Adipocyte (in vitro differentiated cells): ENCODE data around the gene TBC1D4.

Experiments
- DNase-seq: peaks from one replicate; pipeline ENCODE4 v3.0.0-alpha.2; 2015; ENCODE audit warnings: low read depth
- H3K27me3 ChIP-seq: replicated peaks from 2 replicates; pipeline ENCODE4 v1.7.0; 2013; ENCODE audit warnings: mild to moderate bottlenecking, low read length, moderate library complexity; ENCODE audit not compliant: control insufficient read depth, insufficient read depth
- H3K36me3 ChIP-seq: 2 replicates; pipeline ENCODE4 v1.7.0; 2013; ENCODE audit warnings: low read length, mild to moderate bottlenecking, moderate library complexity; ENCODE audit not compliant: control insufficient read depth, insufficient read depth, severe bottlenecking
- H3K4me1 ChIP-seq: 2 replicates; pipeline ENCODE4 v1.7.0; 2013; ENCODE audit warnings: mild to moderate bottlenecking, low read length, moderate library complexity; ENCODE audit not compliant: control insufficient read depth, insufficient read depth
- H3K4me3 ChIP-seq: 2 replicates; pipeline ENCODE4 v1.7.0; 2013; ENCODE audit warnings: mild to moderate bottlenecking, low read length, moderate library complexity
- H3K9ac ChIP-seq: 2 replicates; pipeline ENCODE4 v1.7.0; 2013; ENCODE audit warnings: mild to moderate bottlenecking, low read length, moderate library complexity
- H3K9me3 ChIP-seq: 2 replicates; pipeline ENCODE4 v1.7.0; 2013; ENCODE audit warnings: mild to moderate bottlenecking, low read length, moderate library complexity; ENCODE audit not compliant: control insufficient read depth

The TBC1D4 gene

GRCh38 chr13:75482070-75482819, at the start of gene TBC1D4:
Gene TBC1D4, minus strand, starts transcription at chr13:75482169. Its CDS starts 402 bp downstream, at chr13:75481767.
- Histone ChIP-seq H3K9ac (peak within 1 kb of the TSS; percentile 85), H3K9me3 (no peaks in the 10 kb centered on the region), H3K27me3 (no peaks in the 10 kb centered on the region), H3K4me3 (peak within 1 kb of the TSS; percentile 83), H3K36me3 (no peaks in the 10 kb centered on the region), H3K4me1 (peaks cover 22% of the 10 kb centered on the region)
- peak; percentile 94 for DNase-seq

GRCh38 chr13:75530549-75530961, 48.6 kb upstream of the TBC1D4 start:
- DNase-seq: no peak
- H3K4me1 ChIP-seq: peaks cover 9% of the 10 kb centered on the region
- no peak overlapping the region for H3K9ac ChIP-seq
- H3K4me3 ChIP-seq: no peak overlapping the region
- H3K27me3 ChIP-seq: no peaks in the 10 kb centered on the region
- H3K36me3 ChIP-seq: peaks cover 27% of the 10 kb centered on the region
- no peaks in the 10 kb centered on the region for H3K9me3 ChIP-seq

GRCh38 chr13:75521956-75522355, 40.0 kb upstream of the TBC1D4 start:
- Histone ChIP-seq H3K4me3 (no peak overlapping the region), H3K4me1 (peaks cover 9% of the 10 kb centered on the region), H3K9ac (no peak overlapping the region), H3K9me3 (no peaks in the 10 kb centered on the region), H3K36me3 (peaks cover 5% of the 10 kb centered on the region), H3K27me3 (no peaks in the 10 kb centered on the region)
- no peak for DNase-seq

- H3K4me1 ChIP-seq: no peaks in the 10 kb centered on the region
- DNase-seq: no peak
- H3K9ac ChIP-seq: no peak overlapping the region
- H3K36me3 ChIP-seq: no peaks in the 10 kb centered on the region
- no peaks in the 10 kb centered on the region for H3K9me3 ChIP-seq
- H3K27me3 ChIP-seq: no peaks in the 10 kb centered on the region
- no peak overlapping the region for H3K4me3 ChIP-seq
Observed at GRCh38 chr13:75518439-75519088, 36.6 kb upstream of the TBC1D4 start.

GRCh38 chr13:75514080-75514995, 32.4 kb upstream of the TBC1D4 start:
- DNase-seq: no peak
- H3K9me3 ChIP-seq: no peaks in the 10 kb centered on the region
- no peak overlapping the region for H3K9ac ChIP-seq
- H3K4me1 ChIP-seq: no peaks in the 10 kb centered on the region
- H3K27me3 ChIP-seq: no peaks in the 10 kb centered on the region
- no peaks in the 10 kb centered on the region for H3K36me3 ChIP-seq
- no peak overlapping the region for H3K4me3 ChIP-seq

- Histone ChIP-seq H3K9me3 (no peaks in the 10 kb centered on the region), H3K27me3 (no peaks in the 10 kb centered on the region), H3K4me1 (no peaks in the 10 kb centered on the region), H3K9ac (no peak overlapping the region), H3K36me3 (no peaks in the 10 kb centered on the region), H3K4me3 (no peak overlapping the region)
- DNase-seq: no peak
Observed at GRCh38 chr13:75513271-75513670, 31.3 kb upstream of the TBC1D4 start.

- H3K36me3 ChIP-seq: no peaks in the 10 kb centered on the region
Observed at GRCh38 chr13:75512253-75512652, 30.3 kb upstream of the TBC1D4 start.

GRCh38 chr13:75511051-75511625, 29.2 kb upstream of the TBC1D4 start:
- no peak overlapping the region for H3K4me3 ChIP-seq
- no peaks in the 10 kb centered on the region for H3K36me3 ChIP-seq
- no peaks in the 10 kb centered on the region for H3K4me1 ChIP-seq
- no peaks in the 10 kb centered on the region for H3K9me3 ChIP-seq
- H3K9ac ChIP-seq: no peak overlapping the region
- H3K27me3 ChIP-seq: no peaks in the 10 kb centered on the region
- no peak for DNase-seq

More at GRCh38 chr13:75512253-75512652, 30.3 kb upstream of the TBC1D4 start:
- Histone ChIP-seq H3K9me3 (no peaks in the 10 kb centered on the region), H3K4me3 (no peak overlapping the region), H3K9ac (no peak overlapping the region), H3K4me1 (no peaks in the 10 kb centered on the region), H3K27me3 (no peaks in the 10 kb centered on the region)
- no peak for DNase-seq

GRCh38 chr13:75508002-75508548, 26.1 kb upstream of the TBC1D4 start:
- Histone ChIP-seq H3K9ac (no peak overlapping the region), H3K4me1 (no peaks in the 10 kb centered on the region), H3K4me3 (no peak overlapping the region), H3K27me3 (no peaks in the 10 kb centered on the region), H3K9me3 (no peaks in the 10 kb centered on the region), H3K36me3 (no peaks in the 10 kb centered on the region)
- DNase-seq: no peak

- Histone ChIP-seq H3K4me1 (no peaks in the 10 kb centered on the region), H3K9me3 (no peaks in the 10 kb centered on the region), H3K27me3 (no peaks in the 10 kb centered on the region), H3K9ac (no peak overlapping the region), H3K36me3 (no peaks in the 10 kb centered on the region), H3K4me3 (no peak overlapping the region)
- DNase-seq: no peak
Observed at GRCh38 chr13:75507027-75508001, 25.3 kb upstream of the TBC1D4 start.
